DMS53 (cell line): Measurements from ENCODE around the gene MYH11.
"Not testable (repeated sequence)": the region's sequence is repeated elsewhere in the genome, so short reads cannot be mapped to it uniquely, and the experiment has no call there.

Experiments used
- DNase-seq: peaks from one replicate; lab custom pipeline; 2025; lab: John Stamatoyannopoulos, UW

The MYH11 gene

DNA sequence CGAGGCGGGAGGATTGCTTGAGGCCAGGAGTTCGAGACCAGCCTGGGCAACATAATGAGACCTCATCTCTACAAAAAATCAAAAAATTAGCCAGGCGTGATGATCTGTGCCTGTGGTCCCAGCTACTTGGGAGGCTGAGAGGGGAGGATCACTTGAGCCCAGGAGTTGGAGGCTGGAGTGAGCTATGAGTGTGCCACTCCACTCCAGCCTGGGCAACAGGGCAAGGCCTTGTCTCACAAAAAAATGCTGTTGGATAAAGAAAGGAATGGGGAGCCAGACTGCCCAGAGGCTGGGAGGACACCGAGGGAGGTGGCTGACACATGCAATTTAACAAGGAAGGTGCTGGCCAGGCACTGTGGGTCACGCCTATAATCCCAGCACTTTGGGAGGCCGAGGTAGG lies 47.5 kb downstream of the MYH11 start:
- DNase-seq = not testable (repeated sequence)

DNA sequence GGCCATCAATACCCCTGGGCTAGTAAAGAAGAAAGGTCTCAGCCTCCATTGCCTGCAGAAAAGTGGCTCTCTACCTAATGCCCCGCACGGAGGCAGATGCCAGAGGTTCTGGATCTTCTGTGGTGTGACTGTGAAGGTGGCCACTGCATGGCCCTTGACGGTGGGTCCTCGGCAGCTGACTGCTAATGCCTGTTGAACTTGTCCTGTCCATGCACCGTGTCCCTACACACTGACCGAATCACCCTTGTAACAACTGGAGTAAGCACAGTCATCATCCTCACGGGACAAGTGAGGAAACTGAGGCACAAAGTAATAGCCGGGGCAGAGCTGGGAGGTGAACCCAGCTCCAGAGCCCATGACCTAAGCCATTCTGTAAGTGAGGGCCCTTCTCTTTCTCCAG lies 48.8 kb downstream of the MYH11 start:
- DNase-seq = no peak

DNA sequence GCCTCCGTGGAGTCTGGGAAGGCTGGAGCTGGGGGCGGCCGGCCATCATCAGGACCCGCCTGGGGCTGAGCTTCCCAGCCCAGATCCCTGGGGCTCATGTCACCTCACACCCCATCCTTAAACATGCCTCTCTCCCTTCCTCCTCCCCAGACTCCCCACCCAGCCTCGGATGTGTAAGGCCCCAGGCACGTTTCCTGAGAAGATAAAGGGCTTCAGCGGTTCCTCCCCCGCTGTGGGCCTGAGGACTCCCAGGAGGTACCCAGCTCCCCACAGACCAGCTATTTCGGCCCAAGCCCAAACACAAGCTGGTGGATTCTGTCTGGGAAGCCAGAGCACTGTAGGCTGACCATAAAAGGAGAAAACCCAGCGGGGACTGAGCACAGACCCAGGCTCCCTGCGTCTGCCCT lies 49.2 kb downstream of the MYH11 start:
- no peak for DNase-seq

DNA sequence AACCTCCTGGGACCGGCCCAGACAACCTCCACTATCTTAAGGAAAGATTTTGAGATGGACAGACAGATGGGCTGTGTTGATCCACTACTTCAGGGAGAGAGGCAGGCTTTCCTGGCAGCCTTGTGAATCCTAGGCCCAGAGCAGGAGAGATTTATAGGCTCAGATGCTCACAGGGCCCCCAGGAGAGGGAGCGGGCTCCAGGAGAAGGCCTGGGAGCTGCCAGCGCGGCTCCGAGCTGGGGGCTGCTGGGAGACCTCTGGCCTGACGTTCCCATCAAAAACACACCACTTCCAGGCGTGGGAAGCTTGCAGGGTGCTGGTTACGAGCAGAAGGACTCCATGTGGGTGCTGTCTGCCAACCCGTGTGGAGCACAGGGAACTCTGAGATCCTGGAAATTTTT lies 53.2 kb downstream of the MYH11 start:
- DNase-seq = no peak

DNA sequence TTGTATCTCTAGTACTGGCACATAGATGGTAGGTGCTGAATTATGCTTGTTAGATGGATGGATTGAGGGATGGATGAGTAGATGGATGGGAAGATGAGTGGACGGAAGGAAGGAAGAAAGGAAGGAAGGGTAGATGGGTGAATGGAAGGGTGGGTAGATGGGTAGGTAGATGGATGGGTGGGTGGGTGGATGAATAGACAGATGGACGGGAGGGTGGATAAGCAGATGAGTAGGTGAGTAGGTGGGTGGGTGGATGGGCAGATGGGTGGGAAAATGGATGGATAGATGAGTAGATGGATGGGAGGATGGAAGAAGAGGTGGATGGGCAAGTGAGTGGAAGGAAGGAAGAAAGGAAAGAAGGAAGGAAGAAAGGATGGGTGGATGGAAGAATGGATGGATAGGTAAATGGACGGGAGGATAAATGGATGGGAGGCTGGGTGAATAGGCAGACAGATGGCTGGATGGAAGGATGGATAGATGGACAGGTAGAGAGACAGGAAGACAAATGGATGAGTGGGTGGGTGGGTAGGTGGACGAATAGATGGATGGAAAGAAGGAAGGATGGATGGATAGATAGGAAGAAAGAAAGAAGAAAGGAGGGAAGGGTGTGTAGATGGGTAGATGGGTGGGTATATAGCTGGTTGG lies 56.9 kb downstream of the MYH11 start:
- no peak for DNase-seq

DNA sequence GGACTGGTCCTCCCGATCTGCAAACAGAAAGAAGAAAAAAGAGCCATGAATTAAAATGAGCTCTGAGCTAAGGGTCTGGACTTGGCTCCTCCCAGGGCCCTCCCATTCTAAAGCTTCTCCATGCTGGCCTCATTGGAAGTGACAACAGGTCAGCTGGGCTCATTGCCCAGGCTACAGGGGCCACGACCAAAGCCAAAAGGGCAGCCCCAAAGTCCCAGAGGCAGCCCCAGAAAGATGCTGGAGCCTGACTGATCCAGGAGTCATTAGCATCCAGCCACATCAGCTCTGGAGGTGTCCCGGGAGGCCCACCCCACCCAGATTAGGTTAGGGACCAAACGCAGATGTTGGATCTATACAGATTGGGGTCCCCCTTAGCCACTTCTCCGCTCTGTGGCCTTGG lies 58.2 kb downstream of the MYH11 start:
- no peak for DNase-seq

DNA sequence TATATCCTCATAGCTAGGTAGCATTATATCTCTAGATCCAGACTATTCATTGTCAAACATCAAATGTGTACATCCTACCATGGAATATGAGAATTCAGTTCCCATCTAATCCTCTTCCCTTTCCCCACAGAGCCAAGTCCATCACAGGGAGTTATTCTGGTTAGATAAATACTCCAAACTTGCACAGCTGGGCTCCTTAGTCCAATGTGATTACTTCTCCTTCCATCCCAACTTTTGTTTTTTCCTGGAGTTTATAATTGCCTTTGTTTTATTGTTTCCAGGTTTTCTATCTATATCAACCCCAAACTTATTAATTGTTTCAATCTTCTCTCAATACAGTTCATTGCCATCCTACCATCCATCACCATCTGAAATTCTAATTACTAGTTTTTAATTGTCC lies 59.9 kb downstream of the MYH11 start:
- no peak for DNase-seq

DNA sequence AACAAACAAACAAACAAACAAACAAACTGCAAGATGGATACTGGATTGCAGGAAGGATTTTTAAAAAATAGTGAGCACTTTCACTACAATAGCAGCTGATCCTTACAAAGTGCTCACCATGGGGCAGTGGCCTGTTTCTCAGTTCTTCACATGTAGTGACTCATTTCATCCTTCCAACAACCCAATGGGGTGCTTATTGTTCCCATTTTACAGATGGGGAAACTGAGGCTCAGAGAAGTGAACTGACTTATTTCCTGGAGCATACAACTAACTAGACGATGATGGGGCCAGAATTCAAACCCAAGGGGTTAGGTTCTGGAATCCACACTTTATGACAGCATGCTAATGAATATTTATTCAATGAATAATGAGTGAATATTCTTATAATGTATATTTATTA lies 61.2 kb downstream of the MYH11 start:
- no peak for DNase-seq

DNA sequence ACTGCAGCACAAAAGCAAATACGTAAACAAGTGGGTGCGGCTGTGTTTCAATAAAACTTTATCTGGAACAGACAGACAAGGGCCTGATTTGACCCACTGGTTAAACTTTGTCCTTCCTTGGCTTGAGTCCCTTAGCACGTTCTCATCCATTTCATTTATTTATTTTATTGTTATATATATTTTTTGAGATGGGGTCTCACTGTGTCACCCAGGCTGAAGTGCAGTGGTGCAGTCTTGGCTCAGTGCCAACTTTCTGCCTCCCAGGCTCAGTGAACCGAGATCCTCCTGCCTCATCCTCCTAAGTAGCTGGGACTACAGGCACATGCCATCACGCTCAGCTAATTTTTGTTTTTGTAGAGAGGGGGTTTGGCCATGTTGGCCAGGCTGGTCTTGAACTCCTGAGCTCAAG lies 64.3 kb downstream of the MYH11 start:
- no peak for DNase-seq

DNA sequence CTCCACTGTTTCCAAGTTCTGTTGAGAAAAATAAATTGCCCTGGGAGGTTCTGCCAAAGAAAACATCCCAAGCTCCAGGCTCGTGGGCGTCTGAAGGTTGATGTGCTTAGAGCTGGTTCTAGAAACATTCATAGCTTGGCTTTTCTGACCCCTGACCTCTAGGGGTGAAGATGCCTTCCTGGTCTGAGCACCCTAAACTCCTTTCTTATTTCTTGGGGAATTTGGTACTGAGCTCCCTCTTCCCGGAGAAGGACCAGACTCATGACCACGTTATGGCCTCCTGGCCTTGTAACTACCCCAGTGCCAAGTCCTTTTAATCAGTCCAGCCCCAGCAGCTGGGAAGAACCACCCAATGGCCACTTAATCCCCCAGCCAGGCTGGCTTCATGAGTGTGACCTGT lies 66.4 kb downstream of the MYH11 start:
- DNase-seq = no peak

DNA sequence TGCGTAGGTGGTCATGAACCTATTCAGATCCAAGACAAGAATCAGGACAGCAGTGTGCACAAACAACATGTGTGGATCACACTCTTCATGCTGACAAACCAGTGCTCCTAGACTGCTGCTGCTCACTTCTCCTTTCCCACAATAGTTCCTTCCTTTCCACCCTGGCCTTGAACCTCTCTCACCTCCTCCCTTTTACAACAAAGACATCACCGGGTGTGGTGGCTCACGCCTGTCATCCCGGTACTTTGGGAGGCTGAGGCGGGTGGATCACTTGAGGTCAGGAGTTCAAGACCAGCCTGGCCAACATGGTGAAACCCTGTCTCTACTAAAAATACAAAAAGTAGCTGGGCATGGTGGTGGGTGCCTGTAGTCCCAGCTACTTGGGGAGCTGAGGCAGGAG lies 67.0 kb downstream of the MYH11 start:
- not testable (repeated sequence) for DNase-seq

DNA sequence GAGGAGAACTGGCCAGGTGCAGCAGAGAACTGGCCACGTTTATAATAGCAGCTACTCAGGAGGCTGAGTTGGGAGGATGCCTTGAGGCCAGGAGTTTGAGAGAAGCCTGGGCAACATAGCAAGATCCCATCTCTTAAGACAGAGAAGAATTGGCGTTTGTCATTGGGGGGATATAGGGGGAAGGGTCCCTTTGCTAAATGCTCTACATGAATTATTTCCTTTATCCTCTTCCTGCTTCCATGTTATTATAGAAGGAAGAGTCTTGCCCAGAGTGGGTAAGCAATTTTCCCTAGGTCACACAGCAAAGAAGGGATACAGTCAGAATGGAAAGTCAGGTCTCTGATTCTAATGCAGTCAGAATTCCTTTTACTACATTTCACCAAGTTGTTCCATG lies 68.0 kb downstream of the MYH11 start:
- no peak for DNase-seq

DNA sequence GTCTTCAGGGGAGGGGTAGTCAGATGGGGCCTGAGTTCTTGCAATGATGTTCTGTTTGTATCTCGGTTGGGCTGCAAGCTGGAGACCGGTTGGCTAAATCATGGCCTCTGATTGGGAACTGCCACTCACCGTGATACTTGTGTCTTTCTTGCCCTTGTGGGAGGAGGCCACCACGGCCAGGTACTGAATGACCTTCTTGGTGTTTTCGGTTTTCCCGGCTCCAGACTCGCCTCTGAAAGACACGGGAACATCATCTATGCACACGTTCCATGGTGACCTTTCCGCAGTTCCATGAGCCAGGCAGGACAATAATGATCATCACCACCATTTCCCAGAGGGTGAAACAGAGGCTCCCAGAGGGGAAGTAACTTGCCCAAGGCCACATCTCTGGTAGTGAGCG lies 70.3 kb downstream of the MYH11 start:
- DNase-seq = no peak

DNA sequence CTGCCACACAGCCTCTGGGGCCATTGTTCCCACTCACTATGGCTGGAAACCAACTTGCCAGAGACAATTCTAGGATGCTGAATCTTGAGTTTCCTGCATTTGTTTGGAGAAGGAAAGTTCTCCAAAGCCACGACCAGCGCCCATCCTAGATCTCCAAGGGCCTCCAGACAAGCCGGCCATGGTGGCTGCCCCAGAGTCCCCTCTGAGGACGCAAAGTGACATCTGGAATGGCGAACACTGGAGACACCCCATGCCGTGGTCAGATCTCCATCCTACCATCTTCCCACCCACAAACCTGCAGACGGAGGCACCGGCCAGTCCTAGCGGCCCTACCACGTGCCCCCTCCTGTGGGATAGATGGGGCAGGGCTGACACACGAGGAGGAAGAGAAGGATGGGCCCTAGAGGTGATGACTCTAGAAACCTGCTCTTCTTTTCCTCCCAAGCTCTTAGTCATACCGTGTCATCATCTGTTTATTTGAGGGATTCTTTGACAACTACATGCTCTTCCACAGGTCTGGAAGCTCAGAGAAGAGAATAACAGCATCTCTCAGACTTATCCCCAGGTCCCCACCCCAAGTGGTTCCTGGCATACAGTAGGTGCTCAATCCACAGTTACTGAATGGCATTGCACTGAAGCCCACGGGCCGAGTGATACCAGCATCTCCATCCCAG lies 71.3 kb downstream of the MYH11 start:
- no peak for DNase-seq

DNA sequence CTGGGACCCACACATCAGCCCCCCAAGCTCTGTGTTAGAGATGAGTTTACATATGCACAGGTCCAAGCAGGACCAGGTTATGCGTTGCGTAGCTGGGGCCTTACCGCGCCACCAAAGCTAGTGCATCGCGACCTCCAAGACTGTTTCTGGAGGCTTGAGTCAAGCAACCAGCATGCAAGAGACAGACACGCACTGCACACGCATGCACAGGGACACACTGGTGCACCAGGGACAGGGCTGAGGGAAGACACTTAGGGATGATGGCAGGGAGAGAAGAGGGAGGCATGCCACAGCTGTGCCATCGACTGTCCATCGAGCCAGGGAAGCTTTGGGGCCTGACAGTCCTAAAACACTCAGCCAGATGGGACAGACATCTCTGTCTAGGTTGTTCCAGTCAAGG lies 72.8 kb downstream of the MYH11 start:
- DNase-seq = no peak

DNA sequence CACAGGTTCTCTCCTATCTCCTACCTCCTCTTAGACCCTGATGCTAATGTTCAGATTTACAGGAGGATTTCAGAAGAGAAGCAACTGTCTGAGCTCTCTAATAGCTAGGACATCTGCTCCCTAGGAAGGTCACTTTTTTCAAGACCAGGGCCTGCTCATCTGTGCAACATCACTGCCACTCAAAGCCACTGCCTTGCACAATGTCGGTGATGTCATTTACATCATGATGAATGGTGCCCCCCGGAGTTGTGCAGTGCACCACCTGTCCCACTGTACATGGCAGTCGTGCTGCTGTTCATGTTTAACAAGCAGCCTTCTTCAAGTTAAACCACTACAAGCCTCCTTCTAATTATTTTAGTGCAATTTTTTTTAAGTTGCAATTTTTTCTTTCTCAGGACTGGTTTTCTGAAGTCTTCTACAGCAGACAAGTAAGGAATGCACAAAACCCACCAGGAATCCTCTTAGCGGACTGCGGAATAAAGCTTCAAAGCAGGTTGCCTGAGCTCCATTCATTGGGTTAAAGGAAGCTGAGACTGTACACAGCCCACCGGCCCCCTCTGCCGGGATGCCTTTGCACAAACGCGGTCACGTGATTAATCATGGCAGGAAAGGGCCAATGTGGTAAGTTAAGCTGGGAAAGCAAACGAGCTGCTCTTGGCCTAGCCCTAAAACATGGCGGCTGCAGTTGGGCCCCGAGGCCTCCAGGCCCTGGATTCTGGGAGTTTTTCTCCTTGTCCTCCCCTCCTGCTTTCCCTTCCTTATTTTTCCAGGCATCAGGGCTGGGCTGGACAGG lies 74.1 kb downstream of the MYH11 start:
- no peak for DNase-seq

DNA sequence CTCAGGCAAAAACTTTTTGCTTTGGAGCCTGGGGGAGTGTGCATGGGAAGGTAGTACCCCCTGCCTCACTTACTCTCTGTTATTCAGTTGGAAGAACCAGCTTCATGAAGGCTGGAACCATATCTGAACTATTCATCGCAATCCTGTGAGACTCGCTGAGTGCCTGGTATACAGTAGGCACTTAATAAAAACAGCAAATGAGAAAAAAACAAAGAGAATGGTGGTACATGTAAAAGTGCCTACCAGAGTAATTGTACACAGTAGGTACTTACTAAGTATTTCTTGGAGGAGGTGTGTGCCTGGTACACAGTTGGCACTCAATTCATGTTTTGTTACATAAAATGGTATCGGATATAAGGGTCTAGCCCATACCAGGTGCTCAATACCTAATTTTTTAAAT lies 75.2 kb downstream of the MYH11 start:
- no peak for DNase-seq

DNA sequence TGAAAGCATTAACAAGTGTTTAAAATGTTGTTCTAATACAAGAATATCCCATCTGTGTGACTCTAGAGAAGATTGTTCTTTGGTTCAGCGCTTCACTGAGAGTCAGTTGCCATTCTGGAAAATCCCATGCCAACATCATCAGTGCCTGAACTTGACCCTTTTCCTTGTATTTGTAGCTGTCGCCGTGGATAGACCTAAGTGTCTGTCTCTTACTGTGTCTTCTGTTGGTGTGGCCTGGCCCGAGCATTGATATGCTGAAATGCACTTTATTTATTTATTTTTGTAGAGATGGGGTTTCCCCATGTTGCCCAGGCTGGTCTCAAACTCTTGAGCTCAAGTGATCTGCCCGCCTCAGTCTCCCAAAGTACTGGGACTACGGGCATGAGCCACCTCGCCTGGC lies 76.0 kb downstream of the MYH11 start:
- DNase-seq = no peak

DNA sequence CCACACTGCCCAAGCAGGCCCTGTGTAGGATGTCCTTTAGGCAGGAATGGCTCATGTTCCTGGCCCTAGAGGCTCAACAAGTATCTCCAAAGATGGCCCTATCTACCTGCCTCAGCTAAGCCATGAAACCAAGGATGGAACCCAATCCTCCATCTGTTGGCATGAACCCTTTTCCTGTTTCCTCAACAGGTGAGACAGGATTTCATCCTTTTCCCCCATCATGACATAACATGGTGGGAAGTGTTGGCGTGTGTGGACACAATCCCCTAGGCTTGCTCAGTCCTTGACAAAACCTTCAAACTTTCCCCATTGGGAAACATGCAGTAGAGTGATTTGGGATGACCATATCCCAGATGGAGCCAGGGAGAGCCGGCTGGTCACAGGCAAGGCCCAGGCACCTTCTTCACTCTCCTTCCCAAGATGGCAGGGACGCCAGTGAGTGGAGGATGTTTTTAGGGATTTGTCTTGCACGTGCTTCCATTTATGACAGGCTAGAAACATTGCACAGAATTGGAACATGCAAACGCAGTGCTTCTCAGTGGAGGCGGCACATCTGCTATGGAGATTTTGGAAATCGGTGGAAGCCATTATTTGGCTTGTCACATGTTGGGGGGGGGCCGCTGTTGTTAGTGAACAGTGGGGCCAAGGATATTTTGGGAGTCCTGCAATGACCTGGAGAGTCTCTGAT lies 77.0 kb downstream of the MYH11 start:
- DNase-seq = no peak

DNA sequence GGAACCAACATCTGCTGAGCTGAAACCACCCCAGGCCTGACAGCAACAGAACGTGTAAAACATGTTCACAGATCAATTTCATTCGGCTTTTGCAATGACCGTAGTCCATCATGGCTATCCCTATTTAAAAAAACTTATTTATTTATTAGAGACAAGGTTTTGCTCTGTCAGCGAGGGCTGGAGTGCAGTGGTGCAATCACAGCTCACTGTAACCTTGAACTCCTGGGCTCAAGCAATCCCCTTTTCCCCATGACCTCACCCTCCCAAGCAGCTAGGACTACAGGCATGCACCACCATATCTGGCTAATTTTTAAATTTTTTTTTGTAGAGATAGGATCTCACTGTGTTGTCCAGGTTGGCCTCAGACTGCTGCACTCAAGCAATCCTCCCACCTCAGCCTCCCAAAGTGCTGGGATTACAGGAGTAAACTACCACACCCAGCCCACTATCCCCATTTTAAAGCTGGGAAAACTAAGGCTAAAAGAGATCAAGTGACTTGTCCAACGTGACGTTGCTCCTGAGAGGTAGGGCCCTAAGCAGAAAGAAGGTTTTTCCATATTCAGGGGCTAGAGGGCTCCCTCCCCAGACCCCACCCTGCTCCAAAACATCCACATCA lies 77.7 kb downstream of the MYH11 start:
- DNase-seq = no peak

DNA sequence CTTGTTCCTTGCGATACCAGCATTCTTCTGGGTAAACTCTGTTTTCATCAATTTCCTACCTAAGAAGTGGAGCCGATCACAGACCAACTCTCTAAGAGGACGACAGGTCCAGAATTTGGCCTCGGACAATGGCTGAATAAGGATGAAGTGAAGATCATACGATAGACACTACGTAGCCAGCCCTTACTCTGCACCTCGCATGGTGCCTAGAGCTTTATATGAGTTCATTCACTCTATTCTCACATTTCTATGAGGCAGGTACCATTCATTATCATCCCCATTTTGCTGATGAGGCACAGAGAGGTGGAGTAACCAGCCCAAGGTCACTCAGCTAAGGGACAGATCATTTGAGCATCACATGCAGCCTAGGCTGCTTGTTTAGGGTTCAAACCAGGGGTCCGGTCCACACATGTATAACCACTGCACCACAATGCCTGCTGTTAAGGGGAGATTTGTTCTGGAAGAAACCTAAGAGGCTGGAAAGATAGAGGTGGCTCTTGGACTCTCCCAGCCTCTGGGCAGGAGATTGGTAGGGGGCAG lies 78.6 kb downstream of the MYH11 start:
- no peak for DNase-seq
